ENCODE data around the gene ADRA1B.

- TF ChIP-seq REST (IDR thresholded peaks at IDR 0.05; ENCODE audit: insufficient replicate concordance, low read depth) (no peak), CTCF (IDR thresholded peaks at IDR 0.05; ENCODE audit: insufficient read depth, low read length) (no peak), GABPA (IDR thresholded peaks at IDR 0.05; ENCODE audit: low read depth) (no peak)
Measured at GRCh38 chr5:159923008-159923407, 6.7 kb downstream of the ADRA1B start.

All from HL-60 (cell line).